ENCODE results near the gene GCNT2.

GCNT2 gene

DNA sequence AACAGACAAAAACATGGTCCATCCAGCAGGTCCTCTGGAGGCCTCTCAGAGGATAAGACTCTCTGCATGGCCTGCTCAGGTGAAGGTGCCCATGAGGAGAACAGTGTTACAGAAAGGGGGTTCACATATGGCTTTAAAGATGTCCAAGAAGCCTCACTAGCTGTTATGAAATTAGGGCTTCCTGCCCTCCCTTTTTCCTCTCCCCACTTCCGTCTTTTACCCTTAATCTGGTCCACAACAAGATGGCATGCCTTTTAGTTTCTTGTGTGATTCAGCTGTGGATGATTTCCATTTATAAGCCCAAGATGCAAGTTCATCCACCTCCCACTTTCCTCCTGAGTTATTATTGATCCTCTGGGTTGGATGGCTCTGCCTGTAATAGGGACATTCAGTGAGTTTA lies 14.0 kb downstream of the GCNT2 start:
- TF ChIP-seq, protein P1, sequence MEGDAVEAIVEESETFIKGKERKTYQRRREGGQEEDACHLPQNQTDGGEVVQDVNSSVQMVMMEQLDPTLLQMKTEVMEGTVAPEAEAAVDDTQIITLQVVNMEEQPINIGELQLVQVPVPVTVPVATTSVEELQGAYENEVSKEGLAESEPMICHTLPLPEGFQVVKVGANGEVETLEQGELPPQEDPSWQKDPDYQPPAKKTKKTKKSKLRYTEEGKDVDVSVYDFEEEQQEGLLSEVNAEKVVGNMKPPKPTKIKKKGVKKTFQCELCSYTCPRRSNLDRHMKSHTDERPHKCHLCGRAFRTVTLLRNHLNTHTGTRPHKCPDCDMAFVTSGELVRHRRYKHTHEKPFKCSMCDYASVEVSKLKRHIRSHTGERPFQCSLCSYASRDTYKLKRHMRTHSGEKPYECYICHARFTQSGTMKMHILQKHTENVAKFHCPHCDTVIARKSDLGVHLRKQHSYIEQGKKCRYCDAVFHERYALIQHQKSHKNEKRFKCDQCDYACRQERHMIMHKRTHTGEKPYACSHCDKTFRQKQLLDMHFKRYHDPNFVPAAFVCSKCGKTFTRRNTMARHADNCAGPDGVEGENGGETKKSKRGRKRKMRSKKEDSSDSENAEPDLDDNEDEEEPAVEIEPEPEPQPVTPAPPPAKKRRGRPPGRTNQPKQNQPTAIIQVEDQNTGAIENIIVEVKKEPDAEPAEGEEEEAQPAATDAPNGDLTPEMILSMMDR (conservative IDR thresholded peaks at IDR 0.05; ENCODE audit: low read depth, low read length) = no peak
- DNase-seq (ENCODE audit: low read depth) = no peak
- H3K4me3 ChIP-seq (ENCODE audit: low read length) = no peak overlapping the region

DNA sequence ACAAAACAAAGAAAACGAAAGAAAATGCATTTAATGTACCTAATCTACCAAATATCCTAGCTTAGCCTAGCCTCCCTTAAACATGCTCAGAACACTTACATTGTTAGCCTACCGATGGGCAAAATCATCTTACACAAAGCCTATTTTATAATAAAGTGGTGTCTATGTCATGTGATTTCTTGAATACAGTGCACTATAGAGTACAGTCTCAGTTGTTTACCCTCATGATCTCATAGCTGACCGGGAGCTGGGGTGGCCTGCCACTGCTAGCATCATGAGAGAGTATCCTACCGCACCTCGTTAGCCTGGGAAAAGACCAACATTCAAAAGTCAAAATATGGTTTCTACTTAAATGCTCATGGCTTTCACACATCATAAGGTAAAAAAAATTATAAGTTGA lies 16.6 kb downstream of the GCNT2 start:
- TF ChIP-seq, protein P1 (conservative IDR thresholded peaks at IDR 0.05; ENCODE audit: low read depth, low read length) = no peak
- no peak for DNase-seq (ENCODE audit: low read depth)
- H3K4me3 ChIP-seq (ENCODE audit: low read length) = no peak overlapping the region

DNA sequence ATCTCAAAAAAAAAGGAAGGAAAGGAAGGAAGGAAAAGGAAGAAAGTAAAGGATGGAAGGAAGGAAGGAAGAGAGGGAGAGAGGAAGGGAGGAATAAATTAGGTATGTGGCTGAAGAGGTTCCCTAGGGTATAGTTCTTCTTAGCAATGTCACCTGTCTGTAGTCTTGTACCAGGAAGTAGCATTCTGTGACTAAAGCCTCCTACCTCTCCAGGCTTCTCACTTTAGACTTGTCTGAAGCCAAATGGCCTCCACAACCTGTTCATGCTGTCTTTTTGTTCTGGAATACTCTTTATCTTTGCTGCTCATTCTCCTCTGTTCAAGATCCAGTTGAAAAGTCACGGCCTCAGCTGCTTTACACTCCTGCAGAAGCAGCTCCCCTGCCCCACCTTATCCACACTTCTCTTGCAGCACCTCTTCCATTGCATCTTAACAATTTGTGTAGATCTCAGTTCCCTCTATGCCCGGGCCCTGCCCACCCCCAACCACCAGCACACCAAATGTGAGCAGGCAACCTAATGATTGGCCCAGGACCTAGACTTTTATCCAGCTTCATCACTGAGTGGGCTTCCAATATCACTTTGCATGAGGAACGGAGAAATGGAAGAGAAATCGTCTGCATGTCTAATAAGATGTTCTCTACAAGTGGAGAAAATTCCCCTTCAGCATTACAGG lies 19.1 kb downstream of the GCNT2 start:
- DNase-seq (ENCODE audit: low read depth) = no peak
- no peak overlapping the region for H3K4me3 ChIP-seq (ENCODE audit: low read length)
- TF ChIP-seq, protein P1 (conservative IDR thresholded peaks at IDR 0.05; ENCODE audit: low read depth, low read length) = no peak

DNA sequence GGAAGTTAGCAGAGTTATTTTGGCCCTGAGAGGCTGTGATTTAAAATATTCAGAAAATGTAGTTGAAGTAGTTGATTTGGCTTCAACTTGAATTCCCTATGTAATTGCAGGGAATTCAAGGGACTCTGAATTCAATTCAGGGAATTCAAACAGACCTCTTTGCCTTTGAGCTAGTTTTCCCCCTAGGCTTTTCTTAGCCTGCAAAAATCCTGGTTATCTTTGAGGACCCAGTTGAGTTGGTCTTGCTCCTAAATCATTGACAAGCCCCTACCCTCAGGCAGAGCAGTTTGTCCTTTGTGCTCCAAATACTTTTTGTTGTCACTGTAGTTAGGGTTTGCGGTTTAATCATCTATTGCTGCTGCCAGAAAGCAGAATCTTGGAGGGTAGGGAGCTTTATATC lies 20.4 kb downstream of the GCNT2 start:
- TF ChIP-seq, protein P1 (conservative IDR thresholded peaks at IDR 0.05; ENCODE audit: low read depth, low read length) = no peak
- no peak overlapping the region for H3K4me3 ChIP-seq (ENCODE audit: low read length)
- no peak for DNase-seq (ENCODE audit: low read depth)

DNA sequence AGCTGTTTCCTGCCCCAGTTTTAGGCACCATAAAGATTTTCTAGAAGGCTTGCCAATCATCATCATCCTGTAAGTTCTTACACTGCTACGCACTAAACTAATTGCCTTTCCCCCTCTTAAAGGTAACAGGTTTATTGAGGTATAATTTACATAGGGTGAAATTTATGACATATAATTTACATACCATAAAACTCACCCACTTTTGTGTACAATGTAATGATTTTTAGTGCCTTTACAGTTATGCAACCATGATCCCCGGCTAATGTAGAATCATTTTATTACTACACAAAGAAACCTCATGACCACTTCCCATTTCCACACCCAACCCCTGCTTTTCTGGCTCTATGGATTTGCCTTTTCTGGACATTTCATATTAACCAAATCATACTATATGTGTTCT lies 21.1 kb downstream of the GCNT2 start:
- no peak overlapping the region for H3K4me3 ChIP-seq (ENCODE audit: low read length)
- no peak for DNase-seq (ENCODE audit: low read depth)
- TF ChIP-seq, protein P1 (conservative IDR thresholded peaks at IDR 0.05; ENCODE audit: low read depth, low read length) = no peak

DNA sequence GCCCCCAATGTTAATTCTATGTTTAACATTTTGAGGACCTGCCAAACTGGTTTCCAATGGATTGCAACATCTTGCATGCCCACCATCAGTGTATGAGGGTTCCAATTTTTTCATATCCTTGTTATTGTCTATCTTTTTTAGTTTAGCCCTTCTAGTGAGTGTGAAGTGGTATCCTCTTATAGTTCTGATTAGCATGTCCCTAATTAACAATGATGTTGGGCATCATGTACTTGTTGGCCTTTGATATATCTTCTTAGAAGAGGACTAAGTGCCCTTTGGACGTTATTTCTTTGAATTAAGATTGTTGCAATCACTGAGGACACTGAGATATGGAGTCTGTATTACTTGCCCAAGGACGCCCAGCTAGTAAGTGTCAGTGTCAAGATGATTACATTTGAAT lies 22.3 kb downstream of the GCNT2 start:
- DNase-seq (ENCODE audit: low read depth) = no peak
- H3K4me3 ChIP-seq (ENCODE audit: low read length) = no peak overlapping the region
- TF ChIP-seq, protein P1 (conservative IDR thresholded peaks at IDR 0.05; ENCODE audit: low read depth, low read length) = no peak

DNA sequence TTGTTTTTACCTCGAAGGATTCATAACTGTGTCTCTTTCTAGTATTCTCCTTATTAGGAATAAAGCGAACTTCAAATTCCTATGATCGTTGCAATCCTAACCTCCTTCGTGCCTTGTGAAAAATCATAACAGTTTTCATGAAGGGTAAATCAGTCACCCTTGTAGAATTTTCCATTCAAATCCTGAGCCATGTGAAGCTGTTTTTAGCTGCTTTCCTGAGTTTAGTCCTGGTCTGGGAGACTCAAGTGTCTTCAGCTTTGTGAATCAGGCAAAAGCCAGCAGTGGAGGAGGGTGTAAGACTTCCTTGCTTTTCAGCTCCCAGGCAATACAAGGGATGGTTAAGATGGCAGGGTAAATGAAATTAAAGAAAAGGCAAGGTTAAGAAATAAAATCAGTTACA lies 24.3 kb downstream of the GCNT2 start:
- TF ChIP-seq, protein P1 (conservative IDR thresholded peaks at IDR 0.05; ENCODE audit: low read depth, low read length) = no peak
- H3K4me3 ChIP-seq (ENCODE audit: low read length) = no peak overlapping the region
- no peak for DNase-seq (ENCODE audit: low read depth)
